ENCODE data around the gene OPN4.
A peak's percentile ranks its signal among the peaks of the same experiment; 100 is the strongest.

OPN4 gene

GRCh38 chr10:86681047-86681446 lies 26.7 kb downstream of the OPN4 start:
- no peak for DNase-seq (ENCODE audit: low read depth)

- DNase-seq (ENCODE audit: low read depth), result no peak
Observed at GRCh38 chr10:86681722-86682386, 27.5 kb downstream of the OPN4 start.

GRCh38 chr10:86682675-86683074 lies 28.3 kb downstream of the OPN4 start:
- DNase-seq (ENCODE audit: low read depth), result no peak

GRCh38 chr10:86684331-86685097 lies 30.2 kb downstream of the OPN4 start:
- DNase-seq (ENCODE audit: low read depth), result peak; percentile 25

- no peak for DNase-seq (ENCODE audit: low read depth)
Observed at GRCh38 chr10:86685416-86685815, 31.1 kb downstream of the OPN4 start.

- DNase-seq (ENCODE audit: low read depth), result no peak
Observed at GRCh38 chr10:86685893-86686632, 31.7 kb downstream of the OPN4 start.

- DNase-seq (ENCODE audit: low read depth), result no peak
Observed at GRCh38 chr10:86686972-86687371, 32.6 kb downstream of the OPN4 start.

GRCh38 chr10:86687750-86688149 lies 33.4 kb downstream of the OPN4 start:
- no peak for DNase-seq (ENCODE audit: low read depth)

- DNase-seq (ENCODE audit: low read depth), result peak; percentile 69
Observed at GRCh38 chr10:86688398-86688921, 34.1 kb downstream of the OPN4 start.

GRCh38 chr10:86689146-86689545 lies 34.8 kb downstream of the OPN4 start:
- DNase-seq (ENCODE audit: low read depth), result no peak

- no peak for DNase-seq (ENCODE audit: low read depth)
Observed at GRCh38 chr10:86690231-86690630, 35.9 kb downstream of the OPN4 start.

- no peak for DNase-seq (ENCODE audit: low read depth)
Observed at GRCh38 chr10:86690657-86691084, 36.3 kb downstream of the OPN4 start.

- DNase-seq (ENCODE audit: low read depth), result no peak
Observed at GRCh38 chr10:86691333-86692022, 37.1 kb downstream of the OPN4 start.

- no peak for DNase-seq (ENCODE audit: low read depth)
Observed at GRCh38 chr10:86692023-86692514, 37.7 kb downstream of the OPN4 start.

GRCh38 chr10:86692664-86693063 lies 38.3 kb downstream of the OPN4 start:
- no peak for DNase-seq (ENCODE audit: low read depth)

GRCh38 chr10:86693275-86693674 lies 38.9 kb downstream of the OPN4 start:
- DNase-seq (ENCODE audit: low read depth), result no peak

GRCh38 chr10:86693721-86694369 lies 39.5 kb downstream of the OPN4 start:
- DNase-seq (ENCODE audit: low read depth), result peak; percentile 69

GRCh38 chr10:86698207-86698940 lies 44.0 kb downstream of the OPN4 start:
- no peak for DNase-seq (ENCODE audit: low read depth)

GRCh38 chr10:86699125-86699524 lies 44.8 kb downstream of the OPN4 start:
- DNase-seq (ENCODE audit: low read depth), result no peak

GRCh38 chr10:86699541-86699940 lies 45.2 kb downstream of the OPN4 start:
- no peak for DNase-seq (ENCODE audit: low read depth)

All from ELR (cell line).